GM18507 (cell line): ENCODE measurements around the gene EHD1.

Experiments
- DNase-seq: peaks from one replicate; pipeline ENCODE4 v3.0.0; 2011; ENCODE audit warnings: low read depth; ENCODE audit not compliant: insufficient read length; ENCODE audit errors: extremely low spot score
- FAIRE-seq: peaks from 2 replicates; lab custom pipeline; 2011; peaks lifted over from hg19 to GRCh38; lab: Jason Lieb, UNC

Gene EHD1

DNA sequence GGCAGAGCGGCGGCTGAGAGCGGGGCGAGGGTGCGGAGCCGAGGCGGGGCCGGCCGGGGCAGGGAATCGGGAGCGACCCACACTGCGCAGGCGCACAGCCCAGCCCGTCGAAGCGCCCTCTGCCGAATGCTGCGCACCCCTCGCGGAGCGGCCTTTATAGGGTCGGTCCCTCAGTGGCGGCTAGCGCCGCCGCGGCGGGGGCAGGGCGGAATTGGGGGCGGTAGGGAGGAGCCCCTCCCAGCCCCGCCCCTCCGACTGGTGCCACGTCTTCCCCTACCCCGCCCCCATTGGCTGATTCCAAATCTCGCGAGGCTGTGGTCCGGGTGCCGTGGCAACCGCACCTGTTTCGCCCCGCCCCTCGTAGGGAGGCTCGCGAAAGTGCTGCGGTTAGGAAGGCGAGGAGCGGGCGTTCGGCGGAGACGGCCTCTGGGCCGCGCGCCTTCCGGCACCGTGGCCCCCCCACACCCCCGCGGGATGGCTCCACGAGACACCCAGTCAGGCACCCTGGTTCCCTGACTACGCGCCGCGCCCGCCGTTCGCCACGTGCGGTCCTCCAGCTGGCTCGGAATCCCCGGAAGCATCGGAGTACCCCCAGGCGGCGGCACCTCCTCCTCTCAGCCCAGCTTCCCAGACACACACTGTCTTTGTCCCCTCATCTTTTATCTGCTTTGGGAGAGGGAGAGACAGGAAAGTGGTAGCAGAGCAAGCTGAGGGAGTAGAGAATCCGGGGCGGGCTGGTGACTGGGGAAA lies at the start of gene EHD1:
Gene EHD1 (minus strand): TSS at position 128 of the 750 bp plus-strand sequence. CDS start 157 bp downstream, outside the sequence.
- DNase-seq = peak; percentile 98
- peak; percentile 94 for FAIRE-seq

DNA sequence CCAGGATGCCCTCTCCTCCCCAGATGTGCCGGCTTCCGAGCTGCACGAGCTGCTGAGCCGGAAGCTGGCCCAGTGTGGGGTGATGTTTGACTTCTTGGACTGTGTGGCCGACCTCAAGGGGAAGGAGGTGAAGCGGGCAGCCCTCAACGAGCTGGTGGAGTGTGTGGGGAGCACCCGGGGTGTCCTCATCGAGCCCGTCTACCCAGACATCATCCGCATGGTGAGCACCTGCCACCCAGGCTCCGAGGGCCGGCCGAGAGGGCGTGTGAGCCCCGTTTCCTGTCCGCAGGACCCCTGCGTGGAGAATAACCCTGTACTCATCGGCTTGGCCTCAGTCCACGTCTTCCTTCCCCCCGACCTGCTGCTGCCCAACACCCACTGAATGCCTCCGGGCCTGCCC lies 48.3 kb upstream of the EHD1 start:
- DNase-seq = no peak
- FAIRE-seq = no peak

DNA sequence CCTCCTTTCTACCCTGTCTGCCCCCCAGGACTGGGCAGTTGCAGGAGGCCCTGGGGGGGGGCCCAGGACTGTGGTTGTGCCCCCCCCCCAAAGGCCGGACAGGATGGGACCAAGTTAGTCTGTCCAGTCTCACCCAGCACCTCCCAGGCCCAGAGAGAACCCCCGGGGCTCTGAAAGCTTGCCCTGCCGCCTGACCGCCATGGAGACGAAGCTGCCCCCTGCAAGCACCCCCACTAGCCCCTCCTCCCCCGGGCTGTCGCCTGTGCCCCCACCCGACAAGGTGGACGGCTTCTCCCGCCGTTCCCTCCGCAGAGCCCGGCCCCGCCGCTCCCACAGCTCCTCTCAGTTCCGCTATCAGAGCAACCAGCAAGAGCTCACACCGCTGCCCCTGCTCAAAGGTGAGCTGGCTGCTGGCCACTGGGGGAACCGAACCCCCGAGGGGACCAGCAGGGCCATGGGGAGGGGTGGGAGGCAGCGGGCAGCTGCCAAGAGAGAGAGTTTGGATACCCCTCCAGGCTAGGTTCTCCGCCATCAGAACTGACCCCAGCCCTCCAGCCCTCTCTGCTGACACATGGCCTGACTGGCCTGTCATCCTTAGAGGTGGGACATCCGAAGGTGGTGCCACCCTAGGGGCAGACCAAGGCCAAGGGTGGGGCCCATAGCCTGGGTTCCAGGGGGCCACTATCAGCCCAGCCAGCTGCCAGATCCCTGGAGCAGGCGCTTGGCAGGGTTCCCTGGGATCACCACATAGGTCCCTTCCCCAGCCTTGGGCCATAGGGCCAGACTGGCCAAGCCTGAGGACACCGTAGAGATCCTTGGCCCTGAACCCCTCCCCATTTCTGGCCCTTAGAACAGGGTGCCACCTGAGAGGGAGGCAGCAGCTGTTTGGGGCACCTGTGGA lies 47.4 kb upstream of the EHD1 start:
- DNase-seq (no peak), FAIRE-seq (no peak)

DNA sequence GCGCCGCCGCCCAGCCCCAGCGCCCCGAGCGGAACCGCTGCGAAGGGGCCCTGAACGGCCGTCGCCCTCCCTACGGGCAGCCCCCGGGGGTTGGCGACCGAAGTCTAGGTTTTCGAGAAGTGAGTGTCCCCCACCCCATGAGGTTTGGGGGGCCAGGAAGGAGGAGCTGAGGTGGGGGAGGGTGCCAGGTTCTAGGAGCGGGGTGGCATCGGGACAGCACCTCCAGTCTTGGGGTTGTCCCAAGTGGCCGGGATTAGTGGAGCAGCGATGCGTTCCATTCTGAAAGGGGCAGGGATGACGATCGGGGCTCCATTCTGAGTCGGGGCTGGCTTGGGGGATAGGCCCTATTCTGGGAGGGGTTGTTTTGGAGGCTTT lies 46.5 kb upstream of the EHD1 start:
- DNase-seq = no peak
- FAIRE-seq = no peak

DNA sequence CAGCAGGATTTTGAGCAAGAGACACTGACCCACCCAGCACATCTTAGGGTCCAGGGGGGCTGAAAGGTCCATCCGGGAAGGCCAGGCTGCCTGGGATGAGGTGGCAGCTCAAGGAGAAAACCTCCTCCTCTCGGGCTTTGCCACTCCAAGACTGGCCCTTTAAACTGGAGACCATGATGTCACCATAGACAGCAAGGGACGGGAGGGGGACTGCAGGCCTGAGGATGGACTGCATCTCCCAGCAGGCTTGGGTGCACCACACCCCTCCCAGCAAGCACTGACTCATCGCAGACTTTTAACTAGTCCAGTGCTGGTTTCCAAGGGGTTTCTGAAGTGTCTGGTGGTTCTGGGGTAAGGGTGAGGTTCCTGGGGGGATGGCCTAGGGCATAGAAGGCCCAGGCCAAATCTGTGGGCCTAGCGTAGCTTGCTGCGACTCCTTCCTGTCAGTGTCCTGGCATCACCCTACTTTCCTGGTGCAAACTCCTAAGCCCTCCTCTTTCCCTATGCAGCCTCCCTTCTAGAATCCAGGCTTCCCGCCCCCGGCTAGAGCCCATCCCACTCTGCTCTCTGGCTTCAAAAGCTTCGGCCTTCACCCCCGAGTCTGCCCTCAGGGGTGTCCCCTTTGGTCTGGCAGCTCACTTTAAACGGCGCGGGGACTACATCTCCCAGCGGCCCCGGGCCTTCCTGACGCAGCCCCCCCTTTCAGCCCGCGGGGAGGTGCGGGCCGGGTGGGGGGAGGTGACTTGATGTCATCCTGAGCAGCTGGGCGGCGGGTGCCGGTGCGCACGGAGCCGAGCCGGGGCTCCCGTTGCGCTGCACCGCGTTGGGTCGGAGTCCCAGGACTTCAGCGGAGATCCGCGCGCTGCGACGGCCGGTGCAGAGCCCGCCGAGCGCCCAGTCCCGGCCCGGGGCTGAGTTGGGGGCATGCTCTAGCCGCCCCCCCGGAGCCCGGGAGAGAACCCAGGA lies 45.8 kb upstream of the EHD1 start, which contains the start of gene PPP2R5B:
Gene PPP2R5B (plus strand): TSS at position 746 of the 966 bp plus-strand sequence. CDS start 1,046 bp downstream, outside the sequence.
- peak; percentile 95 for FAIRE-seq
- DNase-seq = peak; percentile 86

DNA sequence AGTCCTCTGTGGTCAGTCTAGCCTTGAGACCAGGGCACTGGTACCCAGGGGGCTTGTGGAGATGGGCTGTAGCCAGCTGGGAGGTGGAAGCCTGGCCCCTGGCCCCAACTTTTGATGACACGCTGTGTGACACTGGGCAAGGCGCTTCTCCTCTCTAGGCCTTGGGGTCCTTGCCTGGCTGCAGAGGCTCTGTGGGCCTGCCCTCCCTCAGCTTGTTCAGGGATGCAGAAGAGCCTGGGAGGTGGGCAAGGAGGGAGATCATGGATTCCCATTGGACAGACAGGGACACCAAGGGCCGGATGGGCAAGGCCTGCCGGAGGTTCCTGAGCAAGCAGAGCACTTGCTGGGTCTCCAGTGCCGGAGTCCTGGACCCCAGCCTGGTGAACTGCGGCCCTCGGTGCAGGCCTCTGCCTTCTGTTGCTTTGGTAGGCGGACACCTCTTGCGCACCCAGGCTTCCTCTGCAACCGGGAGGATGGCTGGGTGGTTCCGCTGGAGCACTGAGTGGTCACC lies 44.8 kb upstream of the EHD1 start:
- no peak for FAIRE-seq
- no peak for DNase-seq

DNA sequence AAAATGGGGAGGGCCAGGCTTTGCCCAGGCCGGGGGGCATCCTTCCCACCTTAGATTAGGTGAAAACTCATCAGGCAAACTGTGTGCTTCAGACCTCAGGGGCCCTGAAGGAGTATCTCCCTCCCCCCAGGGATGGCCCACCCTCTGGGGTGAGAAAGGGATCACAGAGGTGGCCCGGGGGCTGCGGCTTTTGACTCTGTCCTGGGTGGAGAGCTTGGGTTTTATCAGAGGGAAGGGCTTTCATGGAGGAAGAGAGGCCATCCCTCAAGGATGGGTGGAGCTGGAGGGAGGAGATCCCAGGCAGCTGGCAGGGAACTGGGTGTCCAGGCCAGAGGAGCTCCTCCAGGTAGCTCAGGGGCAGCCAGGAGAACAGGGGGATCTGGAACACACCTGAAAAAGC lies 43.0 kb upstream of the EHD1 start:
- DNase-seq = no peak

DNA sequence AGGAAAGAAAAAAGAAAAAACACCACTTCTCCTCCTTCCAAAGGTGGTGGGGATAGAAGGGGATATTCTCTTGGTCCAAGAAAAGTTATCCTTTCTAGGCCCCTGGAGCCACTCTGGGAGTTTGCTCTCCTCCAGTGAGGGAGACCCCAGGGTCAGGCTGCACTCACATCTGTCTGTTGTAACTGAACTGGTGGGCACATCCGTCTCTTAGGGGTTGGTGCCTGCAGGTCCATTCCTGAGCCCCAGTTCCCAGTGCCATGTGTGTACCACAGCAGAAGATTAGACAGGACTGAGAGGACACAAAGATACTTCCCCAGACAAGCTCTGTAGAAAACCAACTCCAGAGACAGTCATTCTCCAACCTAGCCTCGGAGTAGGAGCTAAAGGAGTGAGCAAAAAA lies 41.7 kb upstream of the EHD1 start:
- DNase-seq = no peak
- FAIRE-seq = no peak

More for the DNA sequence above, 43.0 kb upstream of the EHD1 start:
- FAIRE-seq = no peak

DNA sequence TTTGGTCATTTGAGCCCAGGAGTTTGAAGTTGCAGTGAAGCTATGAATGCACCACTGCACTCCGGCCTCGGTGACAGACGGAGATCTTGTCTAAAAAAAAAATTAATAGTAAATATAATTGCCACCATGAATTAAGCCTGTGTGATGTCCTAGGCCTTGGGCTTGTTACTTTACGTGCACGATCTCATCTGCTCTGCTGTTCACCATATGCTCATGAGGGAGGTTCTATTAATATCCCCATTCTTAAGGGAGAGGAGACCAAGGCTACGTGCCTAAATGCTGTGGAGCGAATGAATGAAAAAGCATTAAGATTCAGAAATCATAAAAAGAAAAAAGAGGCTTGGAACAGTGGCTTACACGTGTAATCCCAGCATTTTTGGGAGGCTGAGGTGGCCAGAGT lies 41.2 kb upstream of the EHD1 start:
- FAIRE-seq (no peak), DNase-seq (no peak)

DNA sequence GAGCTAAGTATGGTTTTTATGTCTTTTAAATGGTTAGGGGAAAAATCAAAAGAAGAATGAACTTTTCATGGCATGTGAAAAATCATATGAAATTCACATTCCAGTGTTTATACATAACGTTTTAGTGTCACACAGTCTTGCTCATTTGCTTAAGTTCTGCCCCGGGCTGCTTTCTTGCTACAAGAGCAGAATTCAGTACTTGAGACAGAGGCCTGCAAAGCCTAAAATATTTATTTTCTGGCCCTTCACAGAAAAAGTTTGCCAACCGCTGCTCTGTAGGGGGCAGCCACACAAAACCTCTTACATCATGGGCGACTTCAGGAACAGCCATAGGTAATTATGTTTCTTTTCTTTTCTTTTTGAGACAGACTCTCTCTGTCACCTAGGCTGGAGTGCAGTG lies 39.6 kb upstream of the EHD1 start:
- no peak for FAIRE-seq
- DNase-seq = no peak

DNA sequence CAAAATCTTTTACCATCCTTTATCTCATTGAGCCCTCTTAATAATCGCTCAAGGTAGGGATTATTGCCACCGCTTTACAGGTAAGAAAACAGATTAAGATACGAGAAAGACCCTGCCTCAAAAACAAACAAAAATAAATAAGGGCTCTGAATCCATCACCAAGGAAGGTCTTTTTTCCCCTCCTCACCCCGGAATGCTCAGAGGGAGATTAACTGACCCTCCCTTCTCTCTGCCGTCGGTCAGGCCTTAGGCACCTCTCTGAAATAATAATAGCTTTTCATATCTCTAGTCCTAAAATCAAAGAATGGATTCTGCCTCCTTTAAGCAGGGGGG lies 39.2 kb upstream of the EHD1 start:
- no peak for FAIRE-seq
- DNase-seq = no peak

DNA sequence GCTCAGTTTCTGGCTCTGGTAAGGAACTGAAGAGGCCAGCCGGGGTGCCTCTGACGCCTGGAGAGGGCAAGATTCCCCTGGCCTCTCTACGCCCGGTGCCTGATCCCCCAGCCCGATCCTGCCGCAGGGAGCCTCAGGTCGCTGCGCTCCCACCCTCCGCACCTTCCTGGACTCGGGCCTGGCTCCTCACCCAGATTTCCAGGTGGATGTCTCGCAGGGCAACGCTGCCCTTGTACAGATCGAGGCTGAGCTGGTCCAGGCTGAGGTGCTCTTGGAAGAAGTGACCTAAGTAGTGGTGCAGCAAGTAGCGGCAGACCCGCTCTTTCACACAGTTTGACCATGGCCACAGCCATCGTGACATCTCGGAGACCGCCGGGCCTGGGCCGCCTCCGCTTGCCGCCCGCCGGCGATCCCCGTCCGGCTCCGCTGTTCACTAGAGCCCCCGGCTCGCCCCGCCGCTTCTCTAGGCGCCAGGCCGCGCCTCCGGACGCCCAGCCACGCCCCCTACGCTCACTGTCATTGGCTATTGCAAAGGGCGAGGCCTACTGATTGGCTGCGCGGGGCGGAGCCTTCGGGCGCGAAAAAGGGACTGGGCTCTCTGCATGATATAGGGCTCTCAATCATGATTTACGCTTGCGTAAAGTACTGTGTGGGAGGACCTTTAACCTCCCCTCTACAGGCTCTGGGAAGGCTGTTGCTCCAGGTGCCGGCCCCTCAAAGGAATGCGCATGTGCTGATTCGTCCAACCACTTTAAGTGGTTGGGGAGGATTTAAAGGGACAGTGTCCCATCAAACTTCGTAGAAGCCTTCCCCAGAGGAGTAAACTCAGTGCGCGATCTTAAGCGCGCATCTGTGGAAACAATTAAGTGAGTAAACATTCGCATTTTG lies 38.6 kb upstream of the EHD1 start, which contains the start of gene ATG2A:
Gene ATG2A (minus strand): TSS at position 435 of the 888 bp plus-strand sequence. CDS start 74 bp downstream, at position 361.
- peak; percentile 98 for FAIRE-seq

DNA sequence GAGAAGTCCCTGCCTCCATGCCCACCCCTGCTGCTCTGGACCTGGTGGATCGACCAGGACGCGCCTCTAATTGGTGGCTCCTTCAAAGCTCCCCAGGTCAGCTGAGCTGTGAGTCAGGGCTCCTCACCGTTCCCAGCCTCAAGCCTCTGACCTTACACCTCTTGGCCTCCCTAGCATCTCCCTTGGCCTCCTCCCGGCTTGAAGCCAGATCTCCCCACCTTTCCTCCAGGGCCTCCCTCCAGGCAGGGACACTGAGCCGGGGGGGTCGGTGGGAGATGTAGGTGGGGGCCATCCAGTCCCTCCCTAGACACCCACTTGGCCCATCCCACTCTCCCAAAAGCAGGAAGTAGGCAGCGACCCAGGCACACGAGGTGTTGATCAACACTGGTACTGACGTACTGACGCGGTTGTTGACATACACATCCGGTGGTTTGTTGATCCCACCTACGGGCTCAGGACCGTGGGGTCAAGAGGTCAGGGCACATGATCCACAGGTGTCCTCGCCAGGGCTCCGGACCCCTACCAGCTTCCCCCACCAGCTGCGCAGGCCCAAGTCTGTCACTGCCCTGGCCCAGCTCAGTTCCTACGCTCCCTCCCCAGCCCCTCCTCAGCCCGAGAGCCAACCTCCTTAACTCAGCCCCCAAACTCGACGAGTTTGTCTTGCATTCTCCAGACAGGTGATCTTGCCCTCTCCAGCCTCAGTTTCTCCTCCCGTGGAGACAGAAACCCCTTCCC lies 37.8 kb upstream of the EHD1 start:
- FAIRE-seq (peak; percentile 55), DNase-seq (peak; percentile 57)

More for the DNA sequence above, 38.6 kb upstream of the EHD1 start, which contains the start of gene ATG2A:
- peak; percentile 97 for DNase-seq

DNA sequence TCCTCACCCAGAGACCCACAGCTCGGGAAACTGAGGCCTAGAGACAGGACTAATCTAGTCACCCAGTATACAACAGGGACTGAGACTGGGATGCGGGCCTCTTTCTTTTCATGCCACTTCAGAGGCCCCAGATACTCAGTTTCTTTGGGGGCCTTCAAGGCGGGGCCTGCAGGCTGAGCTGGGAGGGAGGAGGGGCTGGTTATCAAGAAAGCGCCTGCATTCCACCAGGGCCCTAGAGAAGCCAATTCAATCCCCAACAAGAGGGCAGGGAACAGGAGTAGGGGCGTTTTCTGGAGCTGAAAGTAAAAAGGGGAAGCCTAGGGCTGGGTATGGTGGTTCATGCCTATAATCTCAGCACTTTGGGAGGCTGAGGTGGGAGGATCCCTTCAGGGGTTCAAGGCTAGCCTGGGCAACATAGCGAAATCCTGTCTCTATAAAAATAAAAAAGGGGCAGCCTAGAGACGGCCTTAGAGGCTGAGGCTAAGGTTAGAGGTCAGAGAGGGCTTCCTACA lies 37.0 kb upstream of the EHD1 start:
- no peak for DNase-seq
- FAIRE-seq = no peak

DNA sequence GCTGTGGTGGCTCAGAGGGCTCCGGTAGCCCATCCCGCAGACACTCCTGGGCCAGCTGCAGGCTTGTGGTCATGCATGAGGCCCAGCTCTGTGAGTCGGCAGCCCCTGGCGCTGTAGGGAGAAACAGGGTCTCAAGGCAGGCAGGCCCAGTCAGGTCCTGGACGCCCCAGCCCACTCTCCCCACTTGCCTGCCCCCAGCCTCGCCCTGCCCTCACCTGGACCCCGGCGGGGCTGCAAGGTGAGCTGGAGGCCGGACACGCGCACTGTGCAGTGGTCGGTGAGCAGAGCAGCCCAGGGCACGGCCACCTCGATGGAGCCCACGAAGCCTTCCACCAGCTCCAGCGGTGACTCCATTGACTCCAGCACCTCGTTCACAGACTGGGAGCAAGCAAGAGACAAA lies 35.7 kb upstream of the EHD1 start:
- no peak for FAIRE-seq
- no peak for DNase-seq

DNA sequence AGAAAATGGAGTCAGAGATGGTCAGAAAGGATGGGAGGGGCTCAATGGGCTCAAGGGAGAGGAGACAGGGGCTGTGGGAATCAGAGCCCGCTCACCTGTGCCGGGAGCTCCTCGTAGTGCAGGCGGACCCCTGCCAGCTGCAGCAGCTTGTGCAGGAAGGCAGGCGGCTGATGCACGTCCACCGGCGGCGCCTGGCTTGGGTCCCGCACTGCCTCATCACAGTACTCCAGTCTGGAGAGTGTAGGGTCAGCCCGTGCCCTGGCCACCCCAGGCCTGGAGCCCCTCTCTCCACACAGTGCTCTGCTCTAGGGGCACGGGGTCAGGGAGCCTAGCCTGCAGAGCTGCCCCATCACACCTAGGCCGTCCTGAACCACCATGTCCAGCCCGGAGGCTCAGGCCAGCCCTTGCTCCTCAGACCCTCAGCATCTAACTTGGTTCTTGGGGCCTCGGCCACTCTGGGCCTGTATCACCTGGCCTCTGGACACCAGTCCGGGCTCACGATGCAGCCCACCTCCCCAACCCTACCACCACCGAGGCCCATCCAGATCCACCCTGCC lies 34.8 kb upstream of the EHD1 start:
- FAIRE-seq (no peak), DNase-seq (no peak)

DNA sequence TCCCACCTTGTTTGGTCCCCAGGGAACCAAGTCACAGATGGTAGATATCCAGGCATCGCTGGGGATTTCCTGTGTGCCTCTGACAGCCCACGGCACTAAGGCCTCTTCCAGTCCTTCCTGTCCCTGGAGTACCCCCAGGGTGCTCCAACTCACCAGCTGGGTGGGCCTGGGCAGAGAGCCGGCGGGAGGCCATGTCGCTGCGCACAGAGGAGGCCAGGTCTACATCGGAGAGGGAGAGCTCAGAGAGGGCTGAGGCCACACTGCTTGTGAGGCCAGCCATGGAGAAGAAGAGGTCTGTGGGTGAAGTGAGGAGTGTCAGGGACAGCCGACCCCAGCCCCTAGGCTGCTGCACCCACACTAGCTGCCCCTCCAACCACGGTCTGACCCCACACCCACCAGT lies 33.3 kb upstream of the EHD1 start:
- FAIRE-seq (no peak), DNase-seq (no peak)
